ENCODE measurements around the gene ISG20L2. TPM values are rescaled to one million over a fixed set of nuclear protein-coding genes. Genes with fewer than 3 reads are reported as not detected.

ISG20L2 gene
- polyA plus RNA-seq, 2 of the 4 experiments (the other 2 are of a cell fraction): 29.6 to 42.5 TPM

DNA sequence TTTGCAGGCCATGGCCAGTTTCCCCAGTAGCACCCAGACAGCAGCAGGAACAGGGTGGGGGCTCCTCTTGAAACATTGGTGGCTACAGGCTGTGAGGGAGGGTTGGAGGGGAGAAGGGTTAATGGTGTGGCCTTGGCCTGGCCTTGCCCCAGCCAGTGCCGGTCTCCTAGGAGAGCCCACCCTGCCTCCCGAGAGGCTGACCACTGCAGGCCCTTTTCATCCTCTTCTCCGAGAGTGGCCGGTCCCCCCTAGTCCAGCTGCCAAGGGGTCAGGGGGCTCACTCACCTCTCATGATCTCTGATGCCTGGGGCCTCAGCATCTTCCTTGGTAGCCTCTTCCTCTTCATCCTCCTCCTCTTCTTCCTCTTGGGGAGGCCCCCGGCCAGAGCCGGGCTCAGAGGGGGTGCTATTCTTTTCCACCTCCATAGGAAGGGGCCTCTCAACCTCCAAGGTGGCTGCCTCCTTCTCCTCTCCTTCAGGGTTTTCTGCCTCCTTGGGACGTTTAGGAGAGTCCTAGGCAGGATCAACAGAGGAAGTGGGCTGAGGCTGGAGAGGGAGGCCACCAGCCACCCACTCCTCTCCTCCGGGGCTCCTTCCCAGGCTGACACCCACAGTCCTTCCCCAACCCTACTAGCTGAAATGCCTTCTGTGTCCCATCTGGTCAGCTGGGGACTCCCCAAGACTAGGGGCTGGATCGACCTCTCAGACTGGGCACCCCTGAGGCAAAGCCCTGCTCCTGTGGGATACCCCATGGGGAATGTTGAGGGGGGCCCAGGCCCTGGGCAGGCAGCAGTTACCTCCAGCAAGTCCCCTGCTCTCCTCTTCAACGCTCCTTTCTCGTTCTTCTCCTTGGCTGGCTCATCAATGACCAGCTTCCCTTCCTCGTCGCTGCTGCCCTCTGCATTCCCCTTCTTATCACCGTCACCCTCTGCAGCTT is 15.1 kb upstream of the ISG20L2 start (continued):
- TF ChIP-seq, protein P1, sequence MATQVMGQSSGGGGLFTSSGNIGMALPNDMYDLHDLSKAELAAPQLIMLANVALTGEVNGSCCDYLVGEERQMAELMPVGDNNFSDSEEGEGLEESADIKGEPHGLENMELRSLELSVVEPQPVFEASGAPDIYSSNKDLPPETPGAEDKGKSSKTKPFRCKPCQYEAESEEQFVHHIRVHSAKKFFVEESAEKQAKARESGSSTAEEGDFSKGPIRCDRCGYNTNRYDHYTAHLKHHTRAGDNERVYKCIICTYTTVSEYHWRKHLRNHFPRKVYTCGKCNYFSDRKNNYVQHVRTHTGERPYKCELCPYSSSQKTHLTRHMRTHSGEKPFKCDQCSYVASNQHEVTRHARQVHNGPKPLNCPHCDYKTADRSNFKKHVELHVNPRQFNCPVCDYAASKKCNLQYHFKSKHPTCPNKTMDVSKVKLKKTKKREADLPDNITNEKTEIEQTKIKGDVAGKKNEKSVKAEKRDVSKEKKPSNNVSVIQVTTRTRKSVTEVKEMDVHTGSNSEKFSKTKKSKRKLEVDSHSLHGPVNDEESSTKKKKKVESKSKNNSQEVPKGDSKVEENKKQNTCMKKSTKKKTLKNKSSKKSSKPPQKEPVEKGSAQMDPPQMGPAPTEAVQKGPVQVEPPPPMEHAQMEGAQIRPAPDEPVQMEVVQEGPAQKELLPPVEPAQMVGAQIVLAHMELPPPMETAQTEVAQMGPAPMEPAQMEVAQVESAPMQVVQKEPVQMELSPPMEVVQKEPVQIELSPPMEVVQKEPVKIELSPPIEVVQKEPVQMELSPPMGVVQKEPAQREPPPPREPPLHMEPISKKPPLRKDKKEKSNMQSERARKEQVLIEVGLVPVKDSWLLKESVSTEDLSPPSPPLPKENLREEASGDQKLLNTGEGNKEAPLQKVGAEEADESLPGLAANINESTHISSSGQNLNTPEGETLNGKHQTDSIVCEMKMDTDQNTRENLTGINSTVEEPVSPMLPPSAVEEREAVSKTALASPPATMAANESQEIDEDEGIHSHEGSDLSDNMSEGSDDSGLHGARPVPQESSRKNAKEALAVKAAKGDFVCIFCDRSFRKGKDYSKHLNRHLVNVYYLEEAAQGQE (IDR thresholded peaks at IDR 0.05): no peak
- TF ChIP-seq TP53 (CRISPR knock-in tag; IDR thresholded peaks at IDR 0.05): no peak
- TF ChIP-seq RAD21 (conservative IDR thresholded peaks at IDR 0.05 in 1 of 2, IDR thresholded peaks at IDR 0.05 in 1 of 2): no peak
- TF ChIP-seq POLR2A (IDR thresholded peaks at IDR 0.05; ENCODE audit: low read length): no peak
- no peak for TF ChIP-seq ZC3H11A (IDR thresholded peaks at IDR 0.05)
- TF ChIP-seq ZSCAN20 (CRISPR knock-in tag; IDR thresholded peaks at IDR 0.05): no peak
- TF ChIP-seq EHMT2 (IDR thresholded peaks at IDR 0.05; ENCODE audit: low read depth): no peak
- TF ChIP-seq, protein P2, sequence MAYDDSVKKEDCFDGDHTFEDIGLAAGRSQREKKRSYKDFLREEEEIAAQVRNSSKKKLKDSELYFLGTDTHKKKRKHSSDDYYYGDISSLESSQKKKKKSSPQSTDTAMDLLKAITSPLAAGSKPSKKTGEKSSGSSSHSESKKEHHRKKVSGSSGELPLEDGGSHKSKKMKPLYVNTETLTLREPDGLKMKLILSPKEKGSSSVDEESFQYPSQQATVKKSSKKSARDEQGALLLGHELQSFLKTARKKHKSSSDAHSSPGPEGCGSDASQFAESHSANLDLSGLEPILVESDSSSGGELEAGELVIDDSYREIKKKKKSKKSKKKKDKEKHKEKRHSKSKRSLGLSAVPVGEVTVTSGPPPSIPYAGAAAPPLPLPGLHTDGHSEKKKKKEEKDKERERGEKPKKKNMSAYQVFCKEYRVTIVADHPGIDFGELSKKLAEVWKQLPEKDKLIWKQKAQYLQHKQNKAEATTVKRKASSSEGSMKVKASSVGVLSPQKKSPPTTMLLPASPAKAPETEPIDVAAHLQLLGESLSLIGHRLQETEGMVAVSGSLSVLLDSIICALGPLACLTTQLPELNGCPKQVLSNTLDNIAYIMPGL (CRISPR knock-in tag; IDR thresholded peaks at IDR 0.05; ENCODE audit: borderline replicate concordance): no peak
- TF ChIP-seq NR3C1 (IDR thresholded peaks at IDR 0.05): no peak
- TF ChIP-seq RNF2 (IDR thresholded peaks at IDR 0.05; ENCODE audit: borderline replicate concordance, low read depth): no peak
- TF ChIP-seq, protein P3, sequence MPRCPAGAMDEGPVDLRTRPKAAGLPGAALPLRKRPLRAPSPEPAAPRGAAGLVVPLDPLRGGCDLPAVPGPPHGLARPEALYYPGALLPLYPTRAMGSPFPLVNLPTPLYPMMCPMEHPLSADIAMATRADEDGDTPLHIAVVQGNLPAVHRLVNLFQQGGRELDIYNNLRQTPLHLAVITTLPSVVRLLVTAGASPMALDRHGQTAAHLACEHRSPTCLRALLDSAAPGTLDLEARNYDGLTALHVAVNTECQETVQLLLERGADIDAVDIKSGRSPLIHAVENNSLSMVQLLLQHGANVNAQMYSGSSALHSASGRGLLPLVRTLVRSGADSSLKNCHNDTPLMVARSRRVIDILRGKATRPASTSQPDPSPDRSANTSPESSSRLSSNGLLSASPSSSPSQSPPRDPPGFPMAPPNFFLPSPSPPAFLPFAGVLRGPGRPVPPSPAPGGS (IDR thresholded peaks at IDR 0.05): no peak

- H3K27ac ChIP-seq: peak overlapping the region in 1 of 2 experiments; percentile 12; a peak in 2 of 6 replicates
- H3K4me3 ChIP-seq: no peak overlapping the region
- no peak for DNase-seq (ENCODE audit: low read depth in 1 of 2, low spot score in 1 of 2)
- ChIA-PET POLR2A (interaction anchor here (1.7 to 3.5 kb wide), 2 partner anchors 9 to 15 kb away, joined by 7 to 50 read pairs; partner anchors contain the start of genes HDGF, ISG20L2 and METTL25B), CTCF (interaction anchor here (0.6 to 10.5 kb wide), 5 partner anchors 9 to 1486 kb away, joined by 3 to 130 read pairs (median 3); partner anchors contain the start of genes HDGF, ISG20L2 and METTL25B)
- no peak for ATAC-seq
- no peak overlapping the region for H3K4me2 ChIP-seq
- FAIRE-seq: no peak
- peaks cover 40% of the 10 kb centered on the region for H3K4me1 ChIP-seq
- H3K9me3 ChIP-seq: no peaks in the 10 kb centered on the region
- 94% methylated on average over 4 of the region's 4 CpGs for WGBS (ENCODE audit: missing lambda C conversion rate)
- TF ChIP-seq ZNF302 (CRISPR knock-in tag; IDR thresholded peaks at IDR 0.05): no peak
- TF ChIP-seq CHD4 (IDR thresholded peaks at IDR 0.05; ENCODE audit: borderline replicate concordance): no peak
- no peak for TF ChIP-seq MAX (IDR thresholded peaks at IDR 0.05)
- TF ChIP-seq KDM1A (IDR thresholded peaks at IDR 0.05; ENCODE audit: low read depth): no peak
- TF ChIP-seq NR3C1 (IDR thresholded peaks at IDR 0.05): no peak
- no peak for TF ChIP-seq TFCP2L1 (CRISPR knock-in tag; IDR thresholded peaks at IDR 0.05)
- no peak for TF ChIP-seq ZFP36 (IDR thresholded peaks at IDR 0.05; ENCODE audit: borderline replicate concordance, partially characterized antibody)
- TF ChIP-seq ESRRA (IDR thresholded peaks at IDR 0.05; ENCODE audit: borderline replicate concordance, low read length): no peak
- TF ChIP-seq HOXB5 (CRISPR knock-in tag; IDR thresholded peaks at IDR 0.05): no peak
- TF ChIP-seq CHD2 (IDR thresholded peaks at IDR 0.05; ENCODE audit: low read length, partially characterized antibody): no peak
- TF ChIP-seq ZC3H11A (IDR thresholded peaks at IDR 0.05): no peak
- no peak for TF ChIP-seq ZSCAN20 (CRISPR knock-in tag; IDR thresholded peaks at IDR 0.05)
- TF ChIP-seq RNF2 (IDR thresholded peaks at IDR 0.05; ENCODE audit: borderline replicate concordance, low read depth): no peak
- TF ChIP-seq FOXS1 (CRISPR knock-in tag; IDR thresholded peaks at IDR 0.05): no peak
- no peak for TF ChIP-seq NPAS2 (CRISPR knock-in tag; IDR thresholded peaks at IDR 0.05; ENCODE audit: borderline replicate concordance)
- no peak for TF ChIP-seq NFE2L2 (conservative IDR thresholded peaks at IDR 0.05; ENCODE audit: low read length)
- TF ChIP-seq RCOR1 (IDR thresholded peaks at IDR 0.05; ENCODE audit: low read depth, low read length): no peak
- TF ChIP-seq RFX5 (IDR thresholded peaks at IDR 0.05): no peak
These were observed 14.2 kb upstream of the ISG20L2 start for GRCh38 chr1:156742801-156743200.

Measured in A549 (cell line).